GM21529 (cell line): ENCODE measurements around the gene TP53INP2.
"Not testable (repeated sequence)": the region's sequence is repeated elsewhere in the genome, so short reads cannot be mapped to it uniquely, and the experiment has no call there.

Source experiments
- ATAC-seq: cut with Tn5 transposase; IDR thresholded peaks from one replicate; pipeline ENCODE4 v1.9.1; 2021; ENCODE audit not compliant: unreplicated experiment

TP53INP2 gene

DNA sequence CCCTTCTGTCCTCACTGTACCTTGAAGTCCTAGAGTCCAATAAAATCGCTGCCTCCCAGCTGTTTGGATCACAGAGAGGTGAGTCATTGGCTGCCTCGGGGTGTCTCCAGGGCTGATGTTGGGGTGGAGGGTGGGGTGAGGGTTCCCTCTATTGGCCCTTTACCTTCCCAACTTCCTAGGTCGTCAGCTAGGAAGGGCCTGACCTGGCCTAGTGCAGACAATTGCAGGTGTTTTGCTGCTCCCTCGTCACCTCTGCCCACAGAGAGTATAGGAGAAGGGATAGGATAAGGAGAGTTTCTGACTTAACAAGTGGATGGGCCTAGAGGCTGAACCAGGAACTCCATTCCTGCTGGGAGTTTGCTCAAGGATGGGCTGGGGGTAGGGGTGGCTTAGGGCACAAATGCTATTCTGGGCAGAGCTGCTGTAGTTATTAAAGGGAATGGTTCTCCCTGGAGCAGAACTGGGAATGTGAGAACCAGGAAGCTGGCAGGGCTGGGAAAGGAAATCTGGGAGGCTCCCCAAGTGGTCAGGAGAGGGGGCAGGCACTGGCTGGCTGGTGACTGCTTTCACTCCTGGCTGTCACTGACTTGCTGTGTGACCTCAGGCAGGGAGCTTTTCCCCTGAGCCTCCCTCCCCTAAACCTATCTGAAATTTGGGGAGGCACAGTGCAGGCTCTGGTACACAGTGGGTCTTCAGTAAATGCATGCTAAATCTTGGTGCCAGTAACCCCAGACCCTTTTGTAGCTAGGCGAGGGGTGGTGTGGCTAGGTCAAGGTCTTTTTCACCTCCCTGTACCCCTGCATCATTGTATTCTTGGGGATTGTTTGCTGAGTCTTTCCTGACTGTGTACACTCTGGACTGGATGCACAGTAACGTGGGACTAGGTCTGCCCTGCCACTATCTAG, 1.5 kb downstream of the TP53INP2 start:
- ATAC-seq, result no peak

DNA sequence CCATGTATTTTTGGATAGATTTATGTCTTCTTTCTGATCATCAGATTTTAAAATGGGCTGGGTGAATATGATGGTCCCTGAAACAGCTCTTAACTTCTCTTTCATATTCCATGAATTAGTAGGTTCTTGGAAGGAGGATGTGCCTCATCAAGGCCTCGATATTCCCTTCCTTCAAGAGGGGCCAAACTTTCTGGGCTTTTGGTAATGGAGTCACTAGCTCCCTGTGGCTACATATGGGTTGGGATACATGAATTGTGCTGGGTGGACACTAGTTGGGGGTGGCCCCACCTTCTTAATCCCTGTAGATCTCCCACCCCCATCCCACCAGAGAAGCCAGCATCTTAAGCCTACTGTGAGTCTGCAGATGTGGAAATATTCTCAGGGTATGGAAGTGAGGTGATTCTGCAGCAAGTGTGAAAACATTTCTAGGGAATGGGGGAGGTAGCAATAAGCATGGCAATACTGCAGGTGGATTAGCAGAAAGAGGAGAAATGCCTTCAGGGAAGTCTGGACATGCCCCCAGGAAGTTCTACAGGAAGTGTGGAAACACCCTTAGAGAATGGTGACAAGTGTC, 2.2 kb downstream of the TP53INP2 start:
- no peak for ATAC-seq

DNA sequence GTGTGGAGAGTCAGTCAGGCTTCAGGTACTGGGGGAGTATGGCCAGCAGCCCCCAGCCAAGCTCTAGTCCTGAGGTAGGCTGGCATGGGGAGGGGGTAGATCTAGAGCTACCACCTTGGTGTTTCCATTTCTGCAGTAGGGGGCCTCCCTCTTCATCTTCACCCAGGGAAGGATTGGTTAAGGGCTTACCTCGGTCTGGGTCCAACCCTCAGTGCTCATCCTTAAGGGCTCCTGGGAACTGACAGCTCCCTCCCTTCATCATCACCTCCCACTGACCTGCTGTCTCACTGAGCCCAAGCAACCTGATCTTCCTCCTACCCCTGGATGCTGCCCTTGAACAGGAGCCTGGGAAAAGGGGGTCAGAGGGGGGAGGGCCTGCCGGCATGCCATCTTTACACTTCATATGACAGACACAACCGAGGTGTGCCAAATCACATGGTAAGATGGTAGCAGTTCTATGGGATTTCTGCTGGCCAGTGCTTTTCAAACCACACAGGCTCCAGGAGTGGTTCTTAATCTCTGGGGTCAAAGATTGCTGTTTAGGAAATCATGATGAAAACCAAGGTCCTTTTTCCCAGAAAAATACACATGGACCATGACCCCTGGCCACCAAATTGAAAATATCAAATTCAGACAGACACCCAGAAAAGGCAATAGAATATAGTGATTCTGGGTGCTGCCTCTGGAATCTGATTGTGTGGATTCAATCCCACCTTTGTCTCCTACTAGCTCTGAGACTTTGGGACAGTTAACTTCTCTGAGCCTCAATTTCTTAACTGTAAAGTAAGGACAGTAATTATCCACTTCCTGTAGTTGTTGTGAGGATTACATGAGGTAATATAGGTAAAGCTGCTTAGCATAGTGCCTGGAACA, 3.0 kb downstream of the TP53INP2 start:
- no peak for ATAC-seq

DNA sequence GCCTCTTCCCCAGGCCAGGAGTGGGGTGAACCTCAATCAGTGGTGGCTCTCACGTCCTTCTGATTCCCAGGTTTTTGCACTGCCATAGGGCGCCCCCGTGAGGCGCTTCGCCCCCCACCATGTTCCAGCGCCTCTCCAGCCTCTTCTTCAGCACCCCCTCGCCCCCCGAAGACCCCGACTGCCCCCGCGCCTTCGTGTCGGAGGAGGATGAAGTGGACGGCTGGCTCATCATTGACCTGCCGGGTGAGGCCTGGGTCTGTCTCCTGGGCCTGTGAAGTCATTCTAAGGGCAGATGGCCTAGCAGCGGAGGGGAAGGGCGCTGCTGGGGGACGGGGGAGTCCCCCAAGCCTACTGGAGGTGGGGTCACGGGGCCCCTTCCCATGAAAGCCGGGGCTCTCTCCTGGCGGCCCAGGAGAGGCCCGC, 4.5 kb downstream of the TP53INP2 start:
- ATAC-seq, result peak; percentile 10

DNA sequence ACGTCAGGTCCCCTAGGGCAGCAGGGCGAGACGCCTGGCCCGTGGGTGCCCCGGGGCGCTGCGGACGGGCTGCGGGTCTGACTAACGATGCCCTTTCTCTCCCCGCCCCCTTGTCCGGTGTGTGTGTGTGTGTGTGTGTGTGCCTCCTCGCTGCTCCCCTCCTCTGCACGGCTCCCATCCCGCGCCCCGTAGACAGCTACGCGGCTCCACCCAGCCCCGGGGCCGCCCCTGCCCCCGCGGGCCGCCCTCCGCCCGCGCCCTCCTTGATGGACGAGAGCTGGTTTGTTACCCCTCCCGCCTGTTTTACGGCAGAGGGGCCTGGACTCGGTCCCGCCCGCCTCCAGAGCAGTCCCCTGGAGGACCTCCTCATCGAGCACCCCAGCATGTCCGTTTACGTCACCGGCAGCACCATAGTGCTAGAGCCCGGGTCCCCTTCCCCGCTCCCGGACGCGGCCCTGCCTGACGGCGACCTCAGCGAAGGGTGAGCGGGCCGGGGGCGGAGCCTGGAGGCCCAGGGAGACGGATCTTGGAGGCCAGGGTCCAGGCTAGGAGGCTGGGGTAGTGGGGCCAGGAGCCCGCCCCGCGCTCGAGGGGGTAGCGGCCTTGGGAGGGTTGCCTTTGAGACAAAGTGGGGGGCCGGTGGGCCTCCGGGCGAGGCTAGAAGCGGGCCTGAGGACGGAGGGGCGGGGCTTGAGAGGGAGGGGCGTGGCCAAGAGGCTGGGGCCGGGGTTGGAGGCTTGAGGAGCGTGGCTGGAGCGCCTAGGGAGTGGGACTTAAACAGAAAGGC, 5.1 kb downstream of the TP53INP2 start:
- peak; percentile 43 for ATAC-seq

DNA sequence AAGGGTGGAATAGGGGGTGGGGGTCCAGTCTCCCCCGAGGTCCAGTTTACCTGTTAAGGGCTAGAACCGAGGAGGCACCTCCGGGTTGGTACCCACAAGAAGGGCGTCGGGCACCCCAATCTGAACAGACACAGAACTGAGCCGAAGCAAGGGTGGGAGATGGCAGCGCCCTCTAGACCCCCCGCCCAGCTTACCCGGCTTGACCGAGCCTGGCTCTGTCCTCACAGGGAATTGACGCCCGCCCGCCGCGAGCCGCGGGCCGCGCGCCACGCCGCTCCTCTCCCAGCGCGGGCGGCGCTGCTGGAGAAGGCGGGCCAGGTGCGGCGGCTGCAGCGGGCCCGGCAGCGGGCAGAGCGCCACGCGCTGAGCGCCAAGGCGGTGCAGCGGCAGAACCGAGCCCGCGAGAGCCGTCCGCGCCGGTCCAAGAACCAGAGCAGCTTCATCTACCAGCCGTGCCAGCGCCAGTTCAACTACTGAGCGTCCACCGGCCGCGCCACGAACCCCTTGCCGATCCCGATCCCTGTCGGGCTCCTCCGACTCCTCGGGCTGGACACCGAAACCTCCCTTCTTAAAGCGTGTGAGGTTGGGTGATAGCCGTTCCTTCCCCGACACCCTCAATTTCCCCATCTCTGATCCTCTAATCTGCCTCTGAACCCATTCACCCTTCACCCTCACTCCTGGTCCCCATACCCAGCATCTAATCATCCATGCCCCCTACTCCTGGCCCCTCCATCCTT, 5.9 kb downstream of the TP53INP2 start:
- peak; percentile 13 for ATAC-seq

DNA sequence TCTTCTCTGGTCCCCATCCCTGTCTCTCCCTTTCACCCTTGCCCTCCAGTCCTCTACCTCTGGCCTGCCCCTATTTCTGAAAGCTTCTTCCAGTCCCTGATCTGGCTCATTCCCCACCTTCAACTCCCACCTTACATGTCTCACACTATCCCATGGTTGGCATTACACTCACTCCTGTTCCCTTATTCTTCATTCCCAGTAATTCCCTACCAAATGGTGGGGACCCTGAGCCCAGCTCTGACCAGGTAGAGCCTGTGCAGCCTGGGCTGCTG, 6.4 kb downstream of the TP53INP2 start:
- ATAC-seq, result no peak

DNA sequence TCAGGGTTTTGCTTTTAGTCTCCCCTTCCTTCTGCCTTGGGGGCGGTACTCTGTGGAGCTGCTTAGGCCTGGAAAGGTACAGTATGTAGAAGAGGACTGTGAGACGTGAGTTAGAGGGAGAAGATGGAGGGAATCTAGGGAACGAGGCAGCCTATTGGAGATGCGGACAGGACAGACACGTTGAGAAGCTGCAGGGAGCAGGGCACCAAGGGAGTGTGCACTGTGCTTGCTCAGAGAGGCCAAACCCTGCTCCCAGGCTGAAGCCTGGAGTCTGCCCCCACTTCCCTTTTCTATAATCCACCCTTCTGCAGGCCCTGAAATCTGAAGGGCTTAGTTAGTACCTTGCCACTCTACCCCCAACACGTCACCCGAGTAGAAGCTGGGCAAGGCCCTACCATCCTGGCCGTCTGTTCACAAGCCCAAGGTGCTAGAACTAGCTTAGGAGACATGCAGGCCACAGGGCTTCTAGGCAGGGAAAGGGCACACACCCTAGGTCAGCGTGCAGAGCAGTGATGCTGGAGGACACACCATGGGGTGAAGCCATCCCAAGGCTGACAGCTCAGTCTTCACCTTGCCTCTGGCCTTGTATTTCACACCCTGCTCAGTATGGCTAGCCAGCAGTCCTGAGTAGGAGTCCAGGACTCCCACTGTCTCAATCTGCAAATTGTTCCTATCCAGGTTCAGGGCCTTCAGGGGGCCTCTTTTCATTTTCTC, 6.9 kb downstream of the TP53INP2 start:
- no peak for ATAC-seq

DNA sequence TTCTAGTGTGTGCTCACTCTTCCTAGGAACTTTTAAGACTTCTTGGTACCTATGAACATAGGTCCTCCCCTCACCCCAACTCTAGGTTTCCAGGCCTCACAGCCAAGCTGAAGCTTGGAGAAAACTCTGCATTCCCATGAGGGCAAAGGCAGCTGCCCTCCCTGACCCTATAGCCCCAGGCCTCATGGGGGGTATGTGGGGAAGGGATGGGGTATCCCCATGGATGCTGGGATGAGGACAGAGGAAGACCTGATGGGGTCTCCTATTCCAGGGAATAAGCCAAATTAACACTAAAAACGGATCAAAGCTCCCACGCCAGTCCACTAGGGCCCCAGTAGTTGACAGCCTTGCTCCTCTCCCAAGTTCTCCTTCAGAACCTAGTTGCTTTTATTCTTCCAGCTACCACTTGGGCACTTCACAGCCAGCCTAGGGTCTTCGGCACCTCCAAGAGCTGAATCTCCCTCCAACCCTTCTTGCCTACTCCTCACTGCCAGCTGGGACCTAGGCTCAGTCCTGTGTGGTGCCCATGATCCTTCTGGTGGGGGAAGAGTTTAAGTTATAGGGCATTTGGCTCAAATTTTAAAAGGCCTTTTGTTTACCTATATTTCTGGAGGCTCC, 7.8 kb downstream of the TP53INP2 start:
- ATAC-seq, result no peak

DNA sequence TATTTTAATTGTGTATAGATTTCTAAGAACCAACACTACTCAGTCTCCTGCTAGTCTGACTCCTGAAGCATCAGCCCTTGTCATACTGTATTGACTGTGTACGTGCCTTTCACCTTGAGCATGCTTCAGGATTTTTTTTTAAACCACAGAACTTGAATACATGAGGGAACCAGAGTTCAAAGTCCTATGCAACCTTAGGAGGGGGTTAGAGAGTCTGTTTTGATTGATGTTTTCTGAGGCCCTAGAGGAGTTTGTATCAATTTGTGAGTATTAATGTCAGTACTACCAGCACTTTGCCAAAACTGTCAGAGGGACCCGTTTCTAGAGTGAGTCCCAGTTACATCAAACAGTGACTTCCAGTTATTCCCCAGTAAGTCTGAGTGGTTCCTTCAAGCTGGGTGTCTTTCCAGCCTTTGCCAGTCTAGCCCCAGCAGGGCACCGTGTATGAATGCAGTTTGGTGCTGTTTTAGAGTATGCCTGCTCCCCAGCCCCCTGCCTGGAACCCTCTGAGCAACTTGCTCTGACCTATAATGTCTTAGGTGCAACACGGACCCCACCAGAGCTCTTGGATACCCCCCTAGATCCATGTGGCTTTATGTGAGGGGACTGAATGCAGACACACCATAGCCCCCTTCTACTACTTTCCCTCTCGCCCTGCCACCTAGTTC, 8.5 kb downstream of the TP53INP2 start:
- ATAC-seq, result no peak

DNA sequence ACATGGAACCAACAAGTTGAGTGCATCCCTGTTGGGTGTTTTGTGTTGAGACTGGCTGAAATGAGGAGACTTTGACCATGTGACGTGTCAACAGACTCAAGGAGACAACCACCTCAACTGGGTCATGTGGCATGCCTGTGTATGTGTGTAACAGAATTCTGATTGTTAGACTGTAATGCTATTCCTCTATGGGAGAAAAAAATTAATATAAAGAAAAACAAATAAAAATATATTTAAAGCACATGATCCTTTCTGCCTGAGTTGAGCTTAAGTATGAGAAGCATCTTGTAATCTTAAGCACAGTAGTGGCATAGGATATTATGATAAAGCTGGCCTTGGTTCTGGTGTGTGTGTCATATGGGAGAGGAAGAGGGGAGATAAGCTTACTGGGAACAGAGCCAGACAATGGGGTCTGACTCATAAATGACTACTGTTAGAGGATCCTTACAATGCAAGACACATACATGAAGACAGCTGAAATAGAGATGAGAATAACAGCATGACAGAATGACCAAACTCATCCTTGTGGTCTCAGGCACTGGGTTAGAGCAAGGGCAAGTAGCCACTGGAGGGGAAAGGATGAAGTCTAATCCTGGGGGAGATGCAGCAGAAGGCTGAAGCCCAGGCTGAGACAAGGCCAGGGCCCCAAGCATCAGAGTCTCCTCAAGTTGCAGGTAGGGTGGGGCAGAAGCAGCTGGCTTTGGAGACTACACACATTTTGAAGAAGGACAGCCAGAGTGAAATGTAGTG, 9.2 kb downstream of the TP53INP2 start:
- ATAC-seq, result no peak

DNA sequence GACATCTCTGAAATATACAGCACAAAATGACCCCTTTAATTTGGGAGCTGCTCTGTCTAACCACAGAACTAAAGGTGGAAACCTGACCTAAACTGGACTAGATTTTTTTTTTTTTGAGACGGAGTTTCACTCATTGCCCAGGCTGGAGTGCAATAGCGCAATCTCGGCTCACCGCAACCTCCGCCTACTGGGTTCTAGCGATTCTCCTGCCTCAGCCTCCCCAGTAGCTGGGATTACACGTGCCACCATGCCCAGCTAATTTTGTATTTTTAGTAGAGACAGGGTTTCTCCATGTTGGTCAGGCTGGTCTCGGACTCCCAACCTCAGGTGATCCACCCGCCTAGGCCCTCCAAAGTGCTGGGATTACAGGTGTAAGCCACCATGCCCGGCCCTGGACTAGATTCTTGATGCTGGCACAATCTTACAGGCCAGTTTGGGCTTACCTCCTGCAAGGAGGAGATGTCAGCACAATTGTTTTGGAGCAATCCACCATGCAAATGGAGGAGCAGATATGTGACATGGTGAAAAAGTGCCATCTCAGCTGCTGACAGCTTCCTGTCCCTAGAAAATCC, 9.9 kb downstream of the TP53INP2 start:
- ATAC-seq, result not testable (repeated sequence)

DNA sequence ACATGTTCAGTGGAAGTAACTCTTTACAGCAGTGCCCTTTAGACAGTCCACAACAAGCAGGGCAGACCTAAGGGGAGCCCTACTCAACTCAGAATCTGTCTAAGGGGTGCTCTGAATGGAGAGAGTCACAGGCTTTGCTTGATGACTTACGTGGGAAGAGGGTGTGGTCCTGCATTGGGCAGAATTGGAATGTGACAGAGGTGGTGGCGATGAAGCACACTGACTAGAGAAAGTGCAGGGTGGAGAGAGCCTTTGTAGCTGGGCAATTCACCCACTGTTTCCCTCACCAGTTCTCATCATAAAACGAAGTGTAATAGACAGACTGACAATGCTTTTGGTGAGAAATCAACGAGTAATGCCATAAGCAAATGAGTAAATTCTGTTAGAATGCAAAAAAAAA, 11.2 kb downstream of the TP53INP2 start:
- ATAC-seq, result no peak

DNA sequence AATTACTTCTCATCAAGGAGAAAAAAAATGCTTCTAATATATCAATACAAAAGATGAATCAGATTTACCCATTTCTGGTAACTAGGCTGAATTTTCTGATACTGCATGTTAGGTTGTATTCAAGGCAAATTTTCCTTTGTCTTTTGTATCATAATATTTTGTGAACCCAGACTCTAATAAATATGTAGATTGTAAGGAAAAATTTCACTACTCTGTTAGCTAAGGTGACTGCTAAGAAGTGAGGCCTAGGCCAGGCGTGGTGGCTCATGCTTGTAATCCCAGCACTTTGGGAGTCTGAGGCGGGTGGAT, 12.7 kb downstream of the TP53INP2 start:
- ATAC-seq, result no peak

DNA sequence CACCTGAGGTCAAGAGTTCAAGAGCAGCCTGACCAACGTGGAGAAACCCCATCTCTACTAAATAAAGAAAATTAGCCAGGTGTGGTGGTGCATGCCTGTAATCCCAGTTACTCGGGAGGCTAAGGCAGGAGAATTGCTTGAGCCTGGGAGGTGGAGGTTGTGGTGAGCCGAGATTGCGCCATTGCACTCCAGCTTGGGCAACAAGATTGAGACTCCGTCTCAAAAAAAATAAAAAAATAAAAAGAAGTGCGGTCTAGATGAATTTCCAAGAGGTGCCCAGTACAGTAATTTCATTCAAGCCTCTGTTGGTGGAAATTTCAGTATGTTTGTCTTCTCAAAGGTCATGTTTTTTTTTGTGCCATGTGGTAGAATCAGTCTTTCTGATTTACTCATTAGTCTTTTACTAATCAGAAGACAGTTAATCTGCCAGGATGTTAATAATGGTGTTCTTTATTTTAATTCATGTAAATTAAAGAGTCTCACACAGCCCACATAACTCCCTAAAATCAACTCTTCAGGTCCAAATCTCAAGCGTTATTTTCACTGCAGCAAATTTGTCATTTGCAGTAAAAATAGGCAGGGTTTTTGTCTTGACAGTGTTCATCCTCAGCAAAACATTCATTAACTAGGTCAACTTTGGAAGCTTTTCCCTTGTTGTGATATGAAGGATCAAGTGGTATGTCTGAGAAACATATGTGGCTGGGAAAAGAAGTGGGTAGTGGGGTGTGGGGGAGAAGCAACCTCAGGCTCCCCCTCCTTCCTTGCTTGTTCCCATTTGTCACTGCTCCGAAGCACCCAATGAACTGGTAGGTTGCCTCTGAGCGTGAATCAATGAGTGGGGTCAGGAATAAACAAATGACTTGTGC, 13.3 kb downstream of the TP53INP2 start:
- ATAC-seq, result no peak

DNA sequence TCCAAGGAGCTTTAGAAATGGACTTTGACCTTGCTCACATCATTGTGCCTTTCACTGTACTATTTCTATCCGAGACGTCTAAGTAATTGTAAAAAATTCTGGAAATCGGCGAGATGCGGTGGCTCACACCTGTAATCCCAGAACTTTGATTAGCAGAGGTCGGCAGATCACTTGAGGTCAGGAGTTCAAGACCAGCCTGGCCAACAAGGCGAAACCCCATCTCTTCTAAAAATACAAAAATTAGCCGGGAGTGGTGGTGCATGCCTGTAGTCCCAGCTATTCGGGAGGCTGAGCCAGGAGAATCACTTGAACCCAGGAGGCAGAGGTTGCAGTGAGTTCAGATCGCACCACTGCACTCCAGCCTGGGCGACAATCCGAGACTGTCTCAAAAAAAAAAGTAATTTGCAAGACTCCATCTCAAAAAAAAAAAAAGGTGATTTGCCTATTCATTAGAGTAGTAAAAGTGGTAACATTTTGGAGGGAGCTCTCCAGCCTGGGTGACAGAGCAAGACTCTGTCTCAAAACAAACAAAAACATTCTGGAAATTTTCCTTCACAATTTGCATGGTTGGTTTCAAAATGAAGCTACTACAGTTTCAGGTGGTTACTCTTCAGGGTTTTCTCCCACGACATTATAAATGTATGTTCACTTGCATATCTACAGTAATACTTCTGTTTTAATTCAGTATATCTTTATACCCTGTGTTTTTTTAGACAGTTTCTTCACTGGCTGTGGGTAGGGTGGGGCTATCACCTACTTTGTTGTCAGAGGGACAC, 15.3 kb downstream of the TP53INP2 start:
- peak; percentile 87 for ATAC-seq
